Amygdala (tissue), 56 donors: ENCODE data around the gene CASTOR1.

Experiments used
- DNase-seq, 56 donors: peaks; one replicate each; lab custom pipeline; 2025; lab: John Stamatoyannopoulos, UW

The CASTOR1 gene

GRCh38 chr22:30235687-30236170 is 53.6 kb downstream of the CASTOR1 start:
- DNase-seq = no peak
